Astrocyte of the cerebellum (primary cell): ENCODE data around the gene CD6.
"Not testable (repeated sequence)": the region's sequence is repeated elsewhere in the genome, so short reads cannot be mapped to it uniquely, and the experiment has no call there.

ENCODE experiments used
- DNase-seq: peaks from one replicate; pipeline ENCODE4 v3.0.0-alpha.2; 2011; ENCODE audit warnings: low read depth
- H3K4me3 ChIP-seq: 2 replicates; pipeline ENCODE4 v1.5.1; 2011; ENCODE audit warnings: mild to moderate bottlenecking, low read depth, low read length, moderate library complexity
- in situ Hi-C: cut with HindIII; loops from 2 replicates; pipeline ENCODE4 v1.10.0; 2017; ENCODE audit warnings: low sequenced_read_pairs
- TF ChIP-seq, protein P1 (sequence below): IDR thresholded peaks from 2 replicates; pipeline ENCODE4 v1.5.1; 2012; ENCODE audit warnings: low read length, low read depth, moderate library complexity, mild to moderate bottlenecking; ENCODE audit errors: missing control alignments

The CD6 gene

DNA sequence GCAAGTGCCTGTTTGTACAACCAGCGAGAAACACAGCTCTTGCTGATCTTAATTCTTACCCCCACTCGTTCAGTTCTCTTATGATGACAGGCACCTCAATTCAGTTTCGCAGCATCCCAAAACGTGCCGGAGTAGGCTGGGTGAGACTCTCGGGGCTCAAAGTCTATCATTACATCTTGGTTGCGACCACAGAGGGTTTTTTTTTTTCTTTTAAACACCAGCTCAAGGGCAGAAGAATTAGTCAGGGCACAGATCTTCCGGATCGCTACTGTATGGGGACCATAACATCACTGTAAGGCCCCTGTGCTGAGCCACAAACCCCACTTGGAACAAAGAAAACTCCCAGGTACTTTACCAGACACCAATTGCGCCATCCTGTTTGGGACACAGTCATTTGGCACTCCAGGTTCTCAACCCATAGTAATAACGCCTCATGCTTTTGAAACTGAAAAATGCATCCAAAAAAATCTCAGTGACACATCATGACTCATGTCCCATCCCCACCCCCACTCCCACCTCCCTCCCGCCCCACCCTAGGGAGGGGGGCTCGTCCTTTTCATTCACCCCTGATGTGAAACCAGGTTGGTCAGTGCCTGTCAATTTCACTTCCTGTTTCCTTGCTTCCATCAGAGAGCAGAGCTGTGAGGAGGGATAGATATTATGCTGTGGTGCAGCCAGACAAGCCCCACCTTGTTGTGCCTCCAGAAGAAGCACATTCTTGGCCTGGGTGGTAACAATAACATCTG, 89.8 kb downstream of the CD6 start:
- TF ChIP-seq, protein P1, sequence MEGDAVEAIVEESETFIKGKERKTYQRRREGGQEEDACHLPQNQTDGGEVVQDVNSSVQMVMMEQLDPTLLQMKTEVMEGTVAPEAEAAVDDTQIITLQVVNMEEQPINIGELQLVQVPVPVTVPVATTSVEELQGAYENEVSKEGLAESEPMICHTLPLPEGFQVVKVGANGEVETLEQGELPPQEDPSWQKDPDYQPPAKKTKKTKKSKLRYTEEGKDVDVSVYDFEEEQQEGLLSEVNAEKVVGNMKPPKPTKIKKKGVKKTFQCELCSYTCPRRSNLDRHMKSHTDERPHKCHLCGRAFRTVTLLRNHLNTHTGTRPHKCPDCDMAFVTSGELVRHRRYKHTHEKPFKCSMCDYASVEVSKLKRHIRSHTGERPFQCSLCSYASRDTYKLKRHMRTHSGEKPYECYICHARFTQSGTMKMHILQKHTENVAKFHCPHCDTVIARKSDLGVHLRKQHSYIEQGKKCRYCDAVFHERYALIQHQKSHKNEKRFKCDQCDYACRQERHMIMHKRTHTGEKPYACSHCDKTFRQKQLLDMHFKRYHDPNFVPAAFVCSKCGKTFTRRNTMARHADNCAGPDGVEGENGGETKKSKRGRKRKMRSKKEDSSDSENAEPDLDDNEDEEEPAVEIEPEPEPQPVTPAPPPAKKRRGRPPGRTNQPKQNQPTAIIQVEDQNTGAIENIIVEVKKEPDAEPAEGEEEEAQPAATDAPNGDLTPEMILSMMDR: no peak
- DNase-seq: no peak
- in situ Hi-C loops: no loop called here
- H3K4me3 ChIP-seq: no peak overlapping the region

DNA sequence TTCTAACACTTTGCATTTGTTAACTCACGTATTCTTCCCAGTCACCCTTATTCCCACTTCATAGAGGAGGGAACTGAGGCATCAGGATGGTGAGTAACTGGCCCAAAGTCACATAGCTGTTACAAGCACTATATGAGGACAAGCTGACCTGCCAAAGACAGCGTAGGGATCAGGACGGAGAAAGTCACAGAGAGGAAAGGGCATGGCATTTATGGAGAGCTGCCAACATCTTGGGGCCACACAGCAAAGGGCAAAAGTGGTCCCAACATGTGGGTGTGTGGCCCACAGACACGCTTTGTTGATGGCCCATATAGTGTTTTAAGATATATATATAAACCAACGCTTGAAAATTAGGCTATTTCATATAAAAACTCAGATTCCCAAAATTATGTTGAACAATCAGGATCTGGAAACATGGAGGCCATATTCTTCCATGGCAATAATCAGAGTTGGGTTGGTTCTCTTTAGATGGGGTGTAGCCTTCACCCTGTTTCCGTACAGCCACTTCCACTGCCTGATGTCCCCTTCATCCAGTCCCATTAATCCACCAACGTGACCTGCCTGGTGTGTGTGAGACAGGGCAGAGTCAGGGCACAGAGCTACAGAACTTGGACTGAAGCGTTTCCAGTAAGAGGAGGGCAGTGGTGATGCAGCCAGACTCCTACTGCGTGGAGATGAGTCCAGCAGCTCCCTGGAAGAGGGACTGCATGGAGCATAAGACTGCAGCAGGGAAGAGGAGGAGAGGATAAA, 90.9 kb downstream of the CD6 start:
- H3K4me3 ChIP-seq: no peak overlapping the region
- TF ChIP-seq, protein P1: no peak
- in situ Hi-C loops: no loop called here
- DNase-seq: no peak

DNA sequence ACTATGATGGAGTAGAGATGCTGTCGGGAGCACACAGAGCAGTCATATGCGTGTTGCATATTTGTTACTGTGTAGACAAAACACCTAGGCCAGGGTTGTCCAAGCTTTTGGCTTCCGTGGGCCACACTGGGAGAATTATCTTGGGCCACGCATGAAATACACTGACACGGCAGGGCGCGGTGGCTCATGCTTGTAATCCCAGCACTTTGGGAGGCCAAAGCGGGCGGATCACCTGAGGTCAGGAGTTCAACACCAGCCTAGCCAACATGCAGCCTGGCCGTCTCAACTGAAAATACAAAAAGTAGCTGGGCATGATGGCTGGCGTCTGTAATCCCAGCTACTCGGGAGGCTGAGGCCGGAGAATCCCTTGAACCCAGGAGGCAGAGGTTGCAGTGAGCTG, 93.8 kb downstream of the CD6 start:
- DNase-seq, in situ Hi-C loops, H3K4me3 ChIP-seq: not testable (repeated sequence)

DNA sequence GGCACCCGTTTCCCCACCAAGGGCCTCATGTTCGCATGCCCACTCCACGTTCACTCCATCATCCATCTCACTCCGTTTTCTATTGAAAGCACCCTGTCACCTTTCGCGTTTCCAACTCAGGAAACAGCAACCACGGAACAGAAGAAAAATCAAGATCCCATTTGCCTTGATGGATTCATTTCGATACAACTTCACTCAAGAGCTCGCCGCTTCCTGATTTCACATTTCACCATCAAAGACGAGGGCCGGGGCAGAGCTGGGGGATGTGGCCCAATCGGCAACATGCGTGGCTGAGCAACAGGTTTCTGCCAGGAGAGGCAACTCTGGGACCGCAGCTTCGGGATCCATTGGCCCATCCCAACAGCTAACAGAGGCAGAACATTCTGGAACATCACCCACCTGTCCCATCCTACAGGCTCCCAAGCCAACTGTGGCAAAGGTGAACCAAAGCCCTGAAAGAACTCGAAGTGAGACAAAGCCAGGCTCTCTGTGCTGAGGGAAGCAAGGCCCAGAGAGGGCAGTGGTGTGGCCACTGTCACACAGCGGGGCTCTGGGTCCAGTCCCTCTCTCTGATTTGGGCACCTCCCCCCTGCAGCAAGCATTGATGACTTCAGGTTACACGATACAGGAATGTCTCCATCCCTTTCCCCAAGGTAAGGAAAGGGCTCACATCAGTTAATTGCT, 94.6 kb downstream of the CD6 start:
- DNase-seq: no peak
- TF ChIP-seq, protein P1: no peak
- no peak overlapping the region for H3K4me3 ChIP-seq
- in situ Hi-C loops: no loop called here

DNA sequence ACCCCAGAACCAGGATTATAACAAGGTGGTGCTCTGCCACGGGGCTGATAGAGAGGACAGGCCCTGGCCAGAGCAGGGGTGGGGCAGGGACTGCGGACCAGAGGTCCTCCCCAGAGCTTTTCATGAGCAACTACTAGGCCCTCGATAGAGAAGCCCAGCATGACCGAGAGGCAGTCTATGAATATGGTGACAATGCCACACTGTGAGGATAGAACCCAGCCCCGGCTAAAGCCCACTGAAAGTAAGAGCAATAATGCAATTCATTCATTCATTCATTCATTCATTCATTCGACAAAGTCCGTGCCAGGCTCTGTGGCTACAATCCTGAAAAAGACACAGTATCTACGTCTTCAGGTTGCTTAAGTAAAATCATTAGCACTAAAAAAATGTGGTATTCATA, 95.2 kb downstream of the CD6 start:
- TF ChIP-seq, protein P1: no peak
- in situ Hi-C loops: no loop called here
- no peak for DNase-seq
- H3K4me3 ChIP-seq: no peak overlapping the region

DNA sequence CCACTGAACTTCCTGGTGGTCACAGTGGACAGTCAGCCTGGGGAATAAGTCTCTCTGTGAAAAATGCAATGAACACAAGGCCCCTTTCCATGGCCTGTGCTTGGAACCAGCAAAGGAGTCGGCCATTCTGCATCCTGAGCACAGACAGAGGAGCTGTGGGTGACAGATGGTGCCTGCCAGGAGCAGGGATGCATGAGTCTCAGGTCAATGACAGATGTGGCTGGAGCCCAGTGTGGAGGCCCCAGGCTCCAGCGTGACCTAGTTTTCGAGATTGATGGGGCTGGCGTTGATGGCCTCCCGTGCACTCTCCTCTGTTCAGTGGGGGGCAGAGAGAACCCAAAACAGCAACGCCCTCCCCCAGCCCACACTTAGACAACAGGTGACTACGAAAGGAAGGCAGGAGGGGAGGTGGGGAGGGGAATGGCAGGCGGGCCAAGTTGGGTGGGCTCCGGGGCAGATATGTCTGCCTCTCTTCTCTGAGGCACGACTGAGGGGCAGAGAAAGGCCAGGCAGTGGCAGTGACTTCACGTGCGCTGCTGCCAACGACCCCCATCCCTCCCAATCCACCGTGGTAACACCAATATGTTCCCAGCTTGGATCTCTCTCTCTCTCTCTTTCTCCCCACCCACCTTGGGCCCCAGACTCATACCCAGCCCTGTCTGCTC, 96.4 kb downstream of the CD6 start:
- in situ Hi-C loops: no loop called here
- TF ChIP-seq, protein P1: no peak
- no peak overlapping the region for H3K4me3 ChIP-seq
- DNase-seq: no peak

DNA sequence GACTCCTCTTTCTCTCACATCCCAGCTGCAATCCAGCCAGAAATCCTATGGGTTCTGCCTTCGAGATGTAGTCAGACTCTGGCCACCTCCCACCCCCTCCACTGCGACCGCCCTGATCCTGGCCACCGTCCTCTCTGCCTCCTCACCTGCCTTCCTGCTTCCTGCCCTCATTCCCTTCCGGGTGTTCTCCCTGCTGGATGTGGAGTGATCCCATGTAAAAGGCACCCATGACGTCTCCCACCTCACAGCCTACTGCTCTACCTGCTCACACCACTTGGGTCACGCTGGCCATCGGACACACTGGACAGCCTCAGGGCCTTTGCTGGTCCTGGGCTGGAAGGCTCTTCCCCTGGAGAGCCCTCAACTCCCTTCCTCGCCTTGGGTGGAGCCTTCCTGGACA, 97.1 kb downstream of the CD6 start:
- in situ Hi-C loops: no loop called here
- TF ChIP-seq, protein P1: no peak
- H3K4me3 ChIP-seq: no peak overlapping the region
- DNase-seq: no peak
